Measurements from ENCODE around the gene FOXP3.

DNA sequence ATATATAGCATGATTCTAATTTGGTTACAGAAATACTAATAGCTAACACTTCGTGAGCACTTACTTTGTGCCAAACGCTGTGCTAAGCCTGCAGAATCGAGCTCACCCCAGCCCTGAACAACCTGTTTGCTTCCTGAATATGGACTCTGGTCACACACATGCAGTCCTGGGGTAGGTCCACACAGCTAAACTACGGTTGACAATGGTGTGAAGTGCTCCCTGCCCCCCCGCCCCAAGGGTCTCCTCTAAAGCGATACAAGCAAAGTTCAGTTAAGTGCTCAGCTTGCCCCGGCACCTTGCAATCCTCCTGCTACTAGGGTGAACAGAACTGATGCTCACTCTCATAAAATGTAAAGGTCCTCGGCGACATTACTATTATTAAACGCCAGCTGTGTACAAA is 879 bp downstream of the FOXP3 start:
- TF ChIP-seq, protein P1, sequence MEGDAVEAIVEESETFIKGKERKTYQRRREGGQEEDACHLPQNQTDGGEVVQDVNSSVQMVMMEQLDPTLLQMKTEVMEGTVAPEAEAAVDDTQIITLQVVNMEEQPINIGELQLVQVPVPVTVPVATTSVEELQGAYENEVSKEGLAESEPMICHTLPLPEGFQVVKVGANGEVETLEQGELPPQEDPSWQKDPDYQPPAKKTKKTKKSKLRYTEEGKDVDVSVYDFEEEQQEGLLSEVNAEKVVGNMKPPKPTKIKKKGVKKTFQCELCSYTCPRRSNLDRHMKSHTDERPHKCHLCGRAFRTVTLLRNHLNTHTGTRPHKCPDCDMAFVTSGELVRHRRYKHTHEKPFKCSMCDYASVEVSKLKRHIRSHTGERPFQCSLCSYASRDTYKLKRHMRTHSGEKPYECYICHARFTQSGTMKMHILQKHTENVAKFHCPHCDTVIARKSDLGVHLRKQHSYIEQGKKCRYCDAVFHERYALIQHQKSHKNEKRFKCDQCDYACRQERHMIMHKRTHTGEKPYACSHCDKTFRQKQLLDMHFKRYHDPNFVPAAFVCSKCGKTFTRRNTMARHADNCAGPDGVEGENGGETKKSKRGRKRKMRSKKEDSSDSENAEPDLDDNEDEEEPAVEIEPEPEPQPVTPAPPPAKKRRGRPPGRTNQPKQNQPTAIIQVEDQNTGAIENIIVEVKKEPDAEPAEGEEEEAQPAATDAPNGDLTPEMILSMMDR (IDR thresholded peaks at IDR 0.05): no peak
- TF ChIP-seq POLR2A (IDR thresholded peaks at IDR 0.05): no peak
